LNCAP (cell line): ENCODE results near the gene SMARCA5.

ENCODE experiments used
- CTCF ChIP-seq: fragments of 450-650 bp; IDR thresholded peaks from 2 replicates; pipeline ENCODE4 v1.5.1; 2017; ENCODE audit warnings: mild to moderate bottlenecking

SMARCA5 gene

GRCh38 chr4:143489106-143489505 lies 24.4 kb upstream of the SMARCA5 start:
- no peak for TF ChIP-seq CTCF

GRCh38 chr4:143498021-143498420 lies 15.5 kb upstream of the SMARCA5 start:
- TF ChIP-seq CTCF: no peak

GRCh38 chr4:143502231-143502630 lies 11.3 kb upstream of the SMARCA5 start:
- TF ChIP-seq CTCF: no peak

DNA sequence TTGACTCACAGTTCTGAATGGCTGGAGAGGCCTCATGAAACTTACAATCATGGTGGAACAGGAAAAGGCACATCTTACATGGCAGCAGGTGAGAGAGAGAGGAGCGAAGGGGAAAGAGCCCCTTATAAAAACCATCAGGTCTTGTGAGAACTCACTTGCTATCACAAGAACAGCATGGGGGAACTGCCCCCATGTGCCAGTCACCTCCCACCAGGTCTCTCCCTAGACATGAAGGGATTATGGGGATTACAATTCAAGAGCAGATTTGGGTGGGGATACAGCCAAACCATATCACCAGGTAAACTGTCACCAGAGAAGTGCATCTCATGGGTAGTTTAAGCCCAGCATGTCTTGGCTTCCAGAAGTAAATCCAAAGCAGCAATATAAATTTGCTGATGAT lies 7.5 kb upstream of the SMARCA5 start:
- no peak for TF ChIP-seq CTCF

- no peak for TF ChIP-seq CTCF
These were observed 1.6 kb upstream of the SMARCA5 start for GRCh38 chr4:143511906-143512305.

DNA sequence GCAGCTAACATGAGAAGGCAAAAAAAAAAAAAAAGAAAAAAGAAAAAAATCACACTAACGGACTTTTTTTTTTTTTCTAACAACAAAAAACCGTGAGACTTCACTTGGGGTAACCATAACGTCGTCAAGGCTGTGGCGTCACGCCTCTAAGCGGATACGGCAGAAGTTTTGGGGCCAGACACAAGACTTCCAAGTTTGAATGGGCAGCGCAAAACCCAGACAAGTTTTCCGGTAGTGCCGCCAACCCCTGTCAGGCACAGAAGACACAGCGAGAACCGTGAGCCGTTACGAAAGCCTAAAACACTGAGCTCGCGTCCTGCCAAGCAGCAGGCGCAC lies 556 bp upstream of the SMARCA5 start:
- no peak for TF ChIP-seq CTCF

DNA sequence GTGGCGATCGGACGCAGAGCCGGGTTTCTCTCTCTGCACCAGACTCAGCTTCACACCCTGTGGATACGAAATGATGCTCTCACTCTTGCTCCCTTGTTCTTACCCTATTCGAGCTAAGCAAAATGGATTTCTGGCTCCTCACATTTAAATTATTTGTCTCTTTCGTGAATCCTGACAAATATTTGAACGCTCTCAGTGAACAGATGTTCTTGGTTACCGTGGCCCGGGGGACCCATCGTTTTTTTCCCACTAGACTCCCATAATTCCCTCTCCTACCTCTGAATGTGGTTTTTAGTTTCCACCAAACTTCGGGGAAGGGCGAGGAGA lies 630 bp downstream of the SMARCA5 start:
- no peak for TF ChIP-seq CTCF

DNA sequence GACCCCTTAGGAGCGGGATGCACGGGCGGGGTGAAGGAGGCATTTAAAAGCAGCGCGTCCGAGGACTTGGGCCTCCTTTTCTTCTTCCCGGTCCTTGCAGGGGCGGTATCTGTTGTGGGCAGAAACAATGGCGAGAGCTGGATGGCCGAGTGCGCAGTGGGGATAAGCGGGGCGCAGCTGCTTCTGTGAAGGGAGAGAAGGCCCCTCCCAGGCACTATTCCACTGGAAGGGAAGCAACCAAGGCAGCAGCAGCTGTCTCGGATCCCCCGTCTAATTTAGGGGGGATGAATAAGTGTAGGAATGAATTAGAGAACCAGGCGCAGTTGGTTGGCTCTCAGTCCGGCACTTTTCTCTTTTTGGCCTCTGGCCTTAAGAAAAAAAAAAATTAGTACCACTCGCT lies 995 bp downstream of the SMARCA5 start:
- TF ChIP-seq CTCF: no peak
